ENCODE data around the gene IL34.

Gene IL34

GRCh38 chr16:70689035-70689969 is 42.9 kb downstream of the IL34 start:
- no peak for DNase-seq (ENCODE audit: low spot score)

DNA sequence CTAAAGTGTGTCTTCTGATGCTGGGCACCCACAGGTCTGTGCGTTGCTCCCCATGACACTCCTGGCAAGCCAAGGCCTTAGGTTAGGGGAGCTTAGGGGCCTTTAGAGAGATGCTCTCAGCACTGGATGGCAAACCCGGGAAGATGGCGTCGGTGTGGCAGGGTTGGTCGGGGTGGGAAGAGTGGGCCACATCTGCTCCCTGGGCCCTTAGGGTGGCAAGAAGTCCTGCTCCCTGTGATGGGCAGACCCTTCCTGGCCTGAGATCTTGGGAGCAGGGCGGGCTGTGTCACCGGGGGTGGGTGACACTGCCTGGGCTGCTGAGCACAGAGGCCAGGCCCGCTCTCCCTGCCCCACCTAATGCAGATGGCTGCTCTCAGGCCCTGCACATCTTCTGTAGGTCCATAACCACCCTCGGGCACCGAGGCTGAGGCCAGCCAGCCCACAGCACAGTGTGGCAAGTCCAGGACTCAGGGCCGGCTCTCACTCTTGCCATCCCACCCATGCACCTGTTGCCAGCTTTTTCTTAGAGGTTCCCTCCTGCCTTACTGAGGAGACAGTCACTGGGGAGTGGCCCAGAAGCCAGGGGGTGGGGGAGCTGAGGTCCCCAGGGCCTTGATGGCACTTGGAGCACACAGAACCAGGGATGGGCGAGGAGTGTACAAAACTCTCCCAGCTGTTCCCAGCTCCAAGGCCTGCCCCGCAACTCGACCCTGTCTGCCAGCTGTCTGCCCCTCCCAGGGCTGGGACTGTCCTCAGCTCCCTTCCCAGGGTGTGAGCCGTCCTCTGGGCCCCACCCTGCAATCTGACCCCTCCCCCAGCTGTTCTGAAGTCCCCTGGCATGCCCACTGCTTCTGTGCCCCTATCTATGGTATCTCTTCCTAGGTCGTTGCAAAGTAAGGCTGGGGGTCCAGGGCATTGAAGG is 43.9 kb downstream of the IL34 start:
- DNase-seq (ENCODE audit: low spot score) = no peak

- peak; percentile 91 for DNase-seq (ENCODE audit: low spot score)
Measured at GRCh38 chr16:70691223-70692129, 45.1 kb downstream of the IL34 start.

GRCh38 chr16:70692130-70692872 is 45.9 kb downstream of the IL34 start:
- DNase-seq (ENCODE audit: low spot score) = no peak

DNA sequence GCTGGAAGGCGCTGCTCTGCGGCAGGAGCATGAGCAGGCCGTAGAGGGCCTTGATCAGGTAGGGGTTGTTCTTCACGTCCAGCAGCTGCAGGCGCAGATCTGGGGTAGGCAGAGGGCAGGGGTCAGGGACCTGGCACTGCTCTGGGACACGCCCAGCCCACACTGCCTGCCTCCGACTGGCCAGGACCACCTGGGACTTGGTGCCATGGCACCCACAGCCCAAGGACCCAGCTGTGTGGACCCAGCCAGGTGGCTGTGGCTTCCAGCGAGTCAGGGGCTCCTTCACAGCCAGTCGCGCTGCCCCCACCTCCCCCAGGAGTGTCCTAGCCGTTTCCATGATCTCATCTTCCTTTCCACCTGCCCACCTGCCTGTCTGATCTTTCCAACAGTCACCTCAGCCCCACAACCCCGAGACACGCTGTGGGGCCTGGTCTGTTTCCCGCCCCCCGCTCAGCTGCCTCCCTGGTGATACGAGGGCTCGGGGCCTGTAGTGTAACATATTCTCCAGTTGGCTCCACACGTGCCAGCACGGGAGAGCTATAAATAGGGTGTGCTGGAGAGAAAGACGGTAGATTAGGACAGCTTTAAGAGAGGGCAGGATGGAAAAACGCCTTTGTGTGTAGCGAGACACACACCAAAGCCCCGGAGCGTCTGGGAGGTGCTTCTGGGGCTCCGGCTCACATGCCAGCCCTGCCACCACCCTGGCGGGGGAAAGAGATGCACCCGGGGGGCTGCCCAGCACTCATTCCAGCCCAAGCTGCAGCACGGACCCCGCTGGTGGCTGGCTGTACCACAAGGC is 46.7 kb downstream of the IL34 start:
- DNase-seq (ENCODE audit: low spot score) = no peak

DNA sequence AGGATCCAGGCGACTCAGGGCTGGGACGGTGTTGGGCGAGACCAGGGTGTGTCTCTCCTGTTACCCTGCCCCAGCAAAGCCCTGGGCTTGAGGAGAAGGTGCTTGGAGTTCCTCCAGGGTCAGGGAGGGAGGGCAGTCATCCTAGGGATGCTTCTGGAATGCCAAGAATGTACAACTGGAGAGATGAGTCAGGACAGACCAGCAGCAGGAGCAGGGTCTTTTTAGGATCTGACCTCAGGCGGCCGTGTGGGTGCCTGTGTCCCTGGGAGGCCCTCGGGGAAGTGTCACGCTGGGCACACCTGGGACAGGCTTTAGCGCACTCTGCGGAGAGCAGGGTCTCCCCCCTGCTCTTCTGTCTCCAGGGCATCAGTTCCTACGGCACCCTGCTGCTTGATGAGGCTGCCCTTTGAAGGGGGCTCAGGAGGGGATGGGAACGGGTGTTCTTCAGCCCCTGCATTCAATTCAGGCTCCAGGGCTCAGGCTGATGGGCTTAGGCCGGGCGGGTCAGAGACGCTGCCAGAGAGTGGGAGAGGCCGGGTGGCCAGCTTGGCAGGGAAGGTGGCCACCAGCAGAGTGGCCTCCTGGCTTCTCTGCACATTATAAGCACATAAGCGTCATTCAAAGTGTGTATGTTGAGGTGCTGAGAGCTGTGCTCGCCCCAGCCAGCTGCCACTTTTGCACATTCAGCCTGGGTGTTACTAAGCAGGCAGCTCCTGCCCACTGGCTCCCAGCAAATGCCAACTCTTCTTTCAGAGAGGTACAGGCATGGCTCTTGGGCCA is 47.9 kb downstream of the IL34 start:
- DNase-seq (ENCODE audit: low spot score) = peak; percentile 88

GRCh38 chr16:70694868-70695218 is 48.5 kb downstream of the IL34 start:
- no peak for DNase-seq (ENCODE audit: low spot score)

- DNase-seq (ENCODE audit: low spot score) = no peak
Measured at GRCh38 chr16:70695331-70696070, 49.1 kb downstream of the IL34 start.

GRCh38 chr16:70696355-70696754 is 50.0 kb downstream of the IL34 start:
- no peak for DNase-seq (ENCODE audit: low spot score)

DNA sequence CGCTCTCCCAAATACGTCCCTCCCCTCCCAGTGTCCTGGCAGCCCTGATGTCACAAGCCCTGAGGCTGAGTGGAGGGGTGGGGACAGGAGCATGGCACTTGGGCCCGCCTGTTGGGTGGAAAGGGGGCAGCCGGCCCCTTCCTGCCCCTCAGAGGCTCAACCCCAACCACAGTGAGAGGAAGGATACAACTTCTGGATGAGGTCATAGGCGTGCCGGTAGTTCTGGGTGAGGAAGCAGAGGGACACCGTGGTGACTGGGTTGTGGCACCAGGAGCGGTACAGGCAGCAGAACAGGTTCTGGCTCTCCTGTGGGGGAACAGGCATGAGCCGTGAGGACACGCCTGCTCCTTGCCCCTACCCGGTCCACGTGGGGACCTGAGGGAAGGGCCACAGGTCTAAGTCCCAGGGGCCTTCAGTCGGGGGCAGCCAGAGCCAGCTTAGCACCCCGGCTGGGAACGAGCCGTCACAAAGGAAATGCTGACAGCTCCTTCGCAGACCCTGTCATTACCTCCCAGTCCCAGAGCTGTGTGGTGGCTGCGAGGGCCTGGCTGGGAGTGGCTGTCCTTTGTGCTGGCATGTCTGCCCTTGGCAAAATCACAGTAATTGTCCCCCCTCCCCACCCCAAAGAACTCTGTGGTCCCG is 50.7 kb downstream of the IL34 start:
- no peak for DNase-seq (ENCODE audit: low spot score)

GRCh38 chr16:70697594-70698170 is 51.3 kb downstream of the IL34 start:
- DNase-seq (ENCODE audit: low spot score) = no peak

DNA sequence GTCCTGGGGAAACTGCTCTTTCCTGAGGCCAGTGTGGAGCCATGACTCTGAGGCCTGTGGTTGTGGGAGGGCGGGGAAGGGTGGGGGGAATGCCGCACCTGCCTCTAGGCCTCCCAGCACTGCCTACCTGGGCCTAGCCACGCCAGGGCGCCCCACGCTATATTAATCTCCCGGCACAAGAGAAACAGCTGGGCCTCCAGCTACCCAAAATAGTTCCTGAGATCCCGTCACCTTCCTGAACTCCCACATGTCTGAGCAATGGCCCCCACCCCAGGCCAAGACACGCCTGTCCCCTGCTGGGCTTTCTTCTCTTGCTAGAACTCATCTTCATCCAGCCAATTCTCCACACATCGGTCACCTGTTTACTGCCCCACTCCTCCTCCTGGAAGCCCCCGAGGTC is 52.5 kb downstream of the IL34 start:
- no peak for DNase-seq (ENCODE audit: low spot score)

DNA sequence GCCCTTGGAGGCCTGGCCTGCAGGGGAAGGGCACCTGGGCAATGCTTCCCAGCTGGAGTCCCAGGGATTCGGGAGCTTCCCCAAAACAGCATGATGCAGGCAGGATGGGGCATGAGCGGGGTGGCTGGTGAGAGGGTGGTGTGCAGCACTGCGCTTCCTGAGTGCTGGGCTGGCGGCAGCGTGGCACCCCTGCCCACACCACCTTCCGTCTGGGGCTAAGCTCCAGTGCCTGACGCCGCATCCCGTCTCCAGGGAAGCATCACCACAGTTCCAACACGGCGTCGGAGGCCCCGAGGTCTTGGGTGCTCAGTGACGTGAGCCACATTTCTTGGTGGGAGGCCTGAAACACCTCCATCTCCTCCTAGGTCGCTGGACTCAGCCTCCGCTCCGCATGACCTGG is 53.3 kb downstream of the IL34 start:
- no peak for DNase-seq (ENCODE audit: low spot score)

- no peak for DNase-seq (ENCODE audit: low spot score)
Measured at GRCh38 chr16:70700101-70701020, 54.0 kb downstream of the IL34 start.

GRCh38 chr16:70701036-70701435 is 54.7 kb downstream of the IL34 start:
- DNase-seq (ENCODE audit: low spot score) = no peak

GRCh38 chr16:70701596-70701995 is 55.2 kb downstream of the IL34 start:
- DNase-seq (ENCODE audit: low spot score) = no peak

DNA sequence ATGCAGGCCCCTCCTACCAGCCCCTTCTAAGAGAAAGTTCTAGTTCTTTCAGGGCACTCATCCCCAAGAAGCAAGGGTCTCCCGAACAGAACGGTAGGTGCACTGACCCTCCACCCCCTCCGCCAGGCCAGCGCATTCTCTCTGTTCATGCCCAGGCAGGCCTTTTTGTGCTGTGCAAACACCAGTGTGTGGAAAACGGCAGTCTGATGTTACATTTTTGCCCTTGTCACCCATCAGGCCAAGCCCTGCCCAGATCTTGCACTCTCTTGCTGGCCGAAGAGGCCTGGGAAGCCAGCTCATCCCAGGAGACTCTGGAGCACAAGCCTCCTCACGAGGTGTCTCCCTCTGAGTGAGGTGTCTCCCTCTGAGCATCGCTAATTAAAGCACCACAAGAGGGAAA is 55.6 kb downstream of the IL34 start:
- no peak for DNase-seq (ENCODE audit: low spot score)
